ENCODE data around the gene MOB2. TPM values are rescaled to one million over a fixed set of nuclear protein-coding genes. Genes with fewer than 3 reads are reported as not detected.

Gene MOB2
- total RNA-seq, 1 donor from 2014 or later = 49.5 TPM

DNA sequence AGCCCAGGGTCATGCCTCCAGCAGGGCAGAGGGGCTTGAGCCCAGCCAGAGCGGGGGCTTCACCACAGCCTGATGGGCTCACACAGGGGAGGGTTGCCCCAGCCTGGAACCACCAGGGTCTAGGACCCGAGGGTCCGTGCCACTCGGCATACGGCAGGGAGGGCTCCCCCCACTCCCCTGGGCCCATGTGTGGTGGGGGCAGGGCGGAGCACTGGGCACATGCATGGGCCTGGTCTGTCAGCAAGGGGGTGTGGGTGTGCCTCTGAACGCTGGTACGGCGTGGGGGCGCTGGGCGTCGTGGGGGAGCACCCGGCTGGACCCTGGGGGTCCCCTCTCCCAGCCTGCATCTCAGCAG is 29.3 kb downstream of the MOB2 start:
- H3K27me3 ChIP-seq (ENCODE audit: low read depth) = no peaks in the 10 kb centered on the region
- H3K9me3 ChIP-seq (replicated peaks) = no peaks in the 10 kb centered on the region
- no peaks in the 10 kb centered on the region for H3K36me3 ChIP-seq
- TF ChIP-seq, protein P1, sequence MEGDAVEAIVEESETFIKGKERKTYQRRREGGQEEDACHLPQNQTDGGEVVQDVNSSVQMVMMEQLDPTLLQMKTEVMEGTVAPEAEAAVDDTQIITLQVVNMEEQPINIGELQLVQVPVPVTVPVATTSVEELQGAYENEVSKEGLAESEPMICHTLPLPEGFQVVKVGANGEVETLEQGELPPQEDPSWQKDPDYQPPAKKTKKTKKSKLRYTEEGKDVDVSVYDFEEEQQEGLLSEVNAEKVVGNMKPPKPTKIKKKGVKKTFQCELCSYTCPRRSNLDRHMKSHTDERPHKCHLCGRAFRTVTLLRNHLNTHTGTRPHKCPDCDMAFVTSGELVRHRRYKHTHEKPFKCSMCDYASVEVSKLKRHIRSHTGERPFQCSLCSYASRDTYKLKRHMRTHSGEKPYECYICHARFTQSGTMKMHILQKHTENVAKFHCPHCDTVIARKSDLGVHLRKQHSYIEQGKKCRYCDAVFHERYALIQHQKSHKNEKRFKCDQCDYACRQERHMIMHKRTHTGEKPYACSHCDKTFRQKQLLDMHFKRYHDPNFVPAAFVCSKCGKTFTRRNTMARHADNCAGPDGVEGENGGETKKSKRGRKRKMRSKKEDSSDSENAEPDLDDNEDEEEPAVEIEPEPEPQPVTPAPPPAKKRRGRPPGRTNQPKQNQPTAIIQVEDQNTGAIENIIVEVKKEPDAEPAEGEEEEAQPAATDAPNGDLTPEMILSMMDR (IDR thresholded peaks at IDR 0.05; ENCODE audit: borderline replicate concordance) = no peak
- intact Hi-C loops (cut with micrococcal nuclease) = no loop called here
- H3K4me3 ChIP-seq = no peak overlapping the region
- H3K27ac ChIP-seq (replicated peaks) = no peak overlapping the region
- peaks cover 27% of the 10 kb centered on the region for H3K4me1 ChIP-seq
- DNase-seq = no peak

DNA sequence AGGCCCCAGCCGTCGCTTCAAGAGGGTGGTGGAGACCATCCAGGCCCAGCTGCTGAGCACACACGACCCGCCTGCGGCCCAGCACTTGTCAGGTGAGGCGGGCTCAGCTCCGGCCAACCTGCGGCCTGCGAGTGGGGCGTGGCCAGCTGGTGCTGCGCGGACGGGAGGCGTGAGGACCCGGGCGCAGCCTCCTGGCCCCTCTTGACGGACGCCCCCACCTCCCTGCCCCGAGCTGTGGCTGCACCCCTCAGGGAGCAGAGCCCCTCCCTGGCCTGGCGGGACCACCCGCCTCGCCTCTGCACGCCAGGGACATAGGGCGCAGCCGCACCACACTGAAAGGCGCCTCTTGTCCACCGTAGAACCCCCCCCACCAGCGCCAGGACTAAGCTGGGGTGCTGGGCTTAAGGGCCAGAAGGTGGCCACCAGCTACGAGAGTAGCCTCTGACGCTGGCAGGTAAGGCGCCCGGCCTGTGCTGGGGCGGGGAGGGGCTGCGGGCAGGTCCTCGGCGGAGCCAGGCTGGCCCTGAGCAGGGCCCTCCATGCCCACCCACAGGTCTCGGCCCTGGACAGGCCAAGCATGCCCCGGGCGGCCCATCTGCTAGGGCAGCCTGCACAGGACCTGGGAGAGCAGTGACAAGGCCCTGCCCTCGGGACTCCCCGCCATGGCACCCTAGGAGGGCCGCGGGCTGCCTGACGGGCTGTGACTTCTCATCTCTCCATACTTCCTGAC is 29.8 kb downstream of the MOB2 start:
- intact Hi-C loops (cut with micrococcal nuclease) = no loop called here
- no peak overlapping the region for H3K4me3 ChIP-seq
- no peak overlapping the region for H3K27ac ChIP-seq (replicated peaks)
- TF ChIP-seq, protein P1 (IDR thresholded peaks at IDR 0.05; ENCODE audit: borderline replicate concordance) = no peak
- no peak for DNase-seq
- H3K9me3 ChIP-seq (replicated peaks) = no peaks in the 10 kb centered on the region
- no peaks in the 10 kb centered on the region for H3K36me3 ChIP-seq
- peaks cover 2% of the 10 kb centered on the region for H3K27me3 ChIP-seq (ENCODE audit: low read depth)
- peaks cover 27% of the 10 kb centered on the region for H3K4me1 ChIP-seq

DNA sequence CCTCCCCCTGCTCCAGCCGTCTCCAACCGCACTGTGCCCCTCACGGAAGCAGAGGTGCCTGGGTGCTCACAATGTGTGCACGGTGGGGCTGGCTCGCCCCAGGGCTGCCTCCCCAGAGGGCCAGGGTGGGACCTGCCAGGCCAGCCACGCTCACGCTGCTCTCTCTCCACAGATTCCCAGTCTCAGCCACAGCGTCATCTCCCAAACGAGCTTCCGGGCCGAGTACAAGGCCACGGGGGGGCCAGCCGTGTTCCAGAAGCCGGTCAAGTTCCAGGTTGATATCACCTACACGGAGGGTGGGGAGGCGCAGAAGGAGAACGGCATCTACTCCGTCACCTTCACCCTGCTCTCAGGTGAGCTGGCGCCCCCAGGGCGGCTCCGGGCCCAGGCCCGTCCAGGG is 30.4 kb downstream of the MOB2 start:
- no peak for DNase-seq

GRCh38 chr11:1455763-1456060 is 30.9 kb downstream of the MOB2 start:
- intact Hi-C loops (cut with micrococcal nuclease) = no loop called here
- H3K27ac ChIP-seq (replicated peaks) = no peak overlapping the region

More for the DNA sequence above, 30.4 kb downstream of the MOB2 start:
- intact Hi-C loops (cut with micrococcal nuclease) = no loop called here
- TF ChIP-seq, protein P1 (IDR thresholded peaks at IDR 0.05; ENCODE audit: borderline replicate concordance) = no peak
- Histone ChIP-seq H3K27ac (replicated peaks) (no peak overlapping the region), H3K27me3 (ENCODE audit: low read depth) (peaks cover 8% of the 10 kb centered on the region), H3K9me3 (replicated peaks) (no peaks in the 10 kb centered on the region), H3K4me1 (peaks cover 27% of the 10 kb centered on the region), H3K36me3 (no peaks in the 10 kb centered on the region), H3K4me3 (no peak overlapping the region)

DNA sequence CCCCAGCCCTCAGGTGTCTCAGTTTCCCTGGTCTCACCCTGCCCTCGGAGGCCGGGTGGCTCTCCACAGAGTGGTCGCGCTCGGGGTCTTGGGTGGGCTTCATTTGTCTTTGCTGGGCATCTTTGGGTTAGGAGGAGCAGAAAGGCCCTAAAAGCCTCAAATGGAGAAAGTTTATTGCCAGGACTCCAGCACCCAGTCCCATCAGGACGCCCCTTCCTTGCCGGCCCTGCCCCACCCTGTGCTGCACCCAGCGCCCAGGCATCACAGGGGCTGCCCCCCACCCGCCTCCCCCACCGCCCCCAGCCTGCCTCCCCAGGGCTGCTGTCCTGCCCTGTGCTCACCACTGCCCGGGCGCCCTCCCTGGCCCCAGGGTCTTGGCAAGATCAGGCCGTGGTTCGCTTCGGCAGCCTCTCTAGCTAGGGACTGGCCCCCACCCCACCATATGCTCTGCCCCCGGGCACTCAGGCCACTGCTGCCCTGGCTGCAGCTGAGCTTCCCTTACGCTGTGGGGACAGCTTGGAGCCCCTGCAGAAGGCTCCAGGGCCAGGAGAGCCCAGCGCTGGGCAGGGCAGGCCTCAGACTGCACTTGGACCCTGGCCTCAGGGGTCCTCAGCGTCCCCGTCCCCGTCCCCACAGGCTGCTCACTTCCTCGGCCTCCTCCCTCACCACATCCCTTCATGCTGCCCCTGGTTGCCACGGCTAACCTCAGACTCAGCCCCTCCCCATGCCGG is 31.4 kb downstream of the MOB2 start:
- TF ChIP-seq, protein P1 (IDR thresholded peaks at IDR 0.05; ENCODE audit: borderline replicate concordance) = no peak
- no peak for DNase-seq
- Histone ChIP-seq H3K4me3 (no peak overlapping the region), H3K36me3 (no peaks in the 10 kb centered on the region), H3K4me1 (peaks cover 27% of the 10 kb centered on the region), H3K9me3 (replicated peaks) (no peaks in the 10 kb centered on the region), H3K27me3 (ENCODE audit: low read depth) (peaks cover 18% of the 10 kb centered on the region), H3K27ac (replicated peaks) (no peak overlapping the region)
- intact Hi-C loops (cut with micrococcal nuclease) = no loop called here

More at GRCh38 chr11:1455763-1456060, 30.9 kb downstream of the MOB2 start:
- Histone ChIP-seq H3K36me3 (no peaks in the 10 kb centered on the region), H3K9me3 (replicated peaks) (no peaks in the 10 kb centered on the region), H3K4me3 (no peak overlapping the region), H3K4me1 (peaks cover 27% of the 10 kb centered on the region), H3K27me3 (ENCODE audit: low read depth) (peaks cover 13% of the 10 kb centered on the region)
- TF ChIP-seq, protein P1 (IDR thresholded peaks at IDR 0.05; ENCODE audit: borderline replicate concordance) = no peak
- no peak for DNase-seq
